ENCODE measurements around the gene BPIFA2.

- no peak for TF ChIP-seq POLR2A (IDR thresholded peaks at IDR 0.05)
- TF ChIP-seq CTCF (IDR thresholded peaks at IDR 0.05) = no peak
Measured at GRCh38 chr20:33164763-33165095, 3.2 kb upstream of the BPIFA2 start.
